ENCODE measurements around the gene LRRC10B.
"Not testable (repeated sequence)": the region's sequence is repeated elsewhere in the genome, so short reads cannot be mapped to it uniquely, and the experiment has no call there.

The LRRC10B gene

DNA sequence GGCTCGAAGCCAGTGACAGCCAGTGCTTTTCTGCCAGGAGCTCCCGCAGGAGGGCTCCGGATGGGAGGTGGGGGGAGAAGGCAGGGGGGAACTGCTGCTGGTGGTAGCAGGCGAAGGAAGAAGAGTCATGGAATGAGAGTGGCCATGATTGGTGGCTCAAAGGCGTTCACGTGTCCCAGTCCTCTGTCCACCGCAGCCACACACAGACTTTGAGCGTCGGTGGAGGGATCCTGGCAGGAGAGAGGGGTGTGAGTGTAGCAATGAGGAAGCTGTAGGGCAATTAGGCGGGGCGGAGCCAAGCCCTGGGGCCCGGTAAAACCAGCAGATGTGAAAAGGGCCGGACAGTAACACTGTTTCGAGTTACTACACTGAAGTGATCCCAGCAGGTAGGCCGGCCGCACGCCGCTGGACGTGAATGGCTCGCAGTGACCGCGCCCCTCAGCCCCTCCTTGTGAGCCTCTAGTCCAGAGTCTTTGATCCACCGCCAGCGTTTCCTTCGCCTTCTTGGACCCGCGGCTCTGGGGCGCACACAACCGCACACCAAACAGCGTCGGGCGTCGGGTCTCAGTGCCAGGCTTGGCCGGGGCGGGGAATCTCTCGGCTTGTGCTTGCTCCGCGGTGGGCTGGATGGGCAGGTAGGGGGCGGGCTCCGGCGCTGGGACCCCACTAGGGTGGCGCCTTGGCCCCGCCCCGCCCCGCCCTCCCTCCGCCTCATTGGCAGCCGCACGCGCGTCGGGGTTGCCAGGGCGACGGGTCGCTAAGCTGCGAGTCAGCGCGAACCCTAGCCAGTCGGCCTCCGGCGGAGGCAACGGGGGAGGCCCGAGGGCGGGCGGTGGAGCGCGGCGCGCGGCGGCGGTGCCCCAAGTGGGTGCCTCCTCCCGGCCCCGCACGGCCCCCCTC lies at the start of gene LRRC10B:
LRRC10B (plus strand) TSS at position 788 of the 900 bp plus-strand sequence. CDS start 250 bp downstream, outside the sequence.
- DNase-seq (ENCODE audit: low read depth) = peak; percentile 30

DNA sequence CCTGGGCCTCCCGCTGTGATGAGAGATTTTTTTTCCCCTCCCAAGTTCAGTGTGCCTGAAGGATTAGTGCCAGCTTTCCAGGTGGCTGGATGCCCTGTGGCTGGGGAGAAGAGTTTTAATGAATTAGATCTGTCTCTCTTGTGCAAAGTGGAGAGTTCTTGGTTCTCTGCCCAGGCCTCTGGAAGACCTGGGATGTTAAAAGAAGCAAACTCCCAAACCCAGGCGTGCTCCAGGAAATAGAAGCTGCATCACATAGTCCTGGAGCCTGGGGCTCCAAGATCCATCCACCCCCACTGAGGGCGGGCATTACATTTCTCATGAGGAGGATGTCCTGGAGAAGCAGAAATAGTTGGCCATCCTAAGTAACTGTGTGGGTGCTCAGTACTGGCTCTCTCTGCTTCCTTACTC lies 48.1 kb upstream of the LRRC10B start:
- no peak for DNase-seq (ENCODE audit: low read depth)

DNA sequence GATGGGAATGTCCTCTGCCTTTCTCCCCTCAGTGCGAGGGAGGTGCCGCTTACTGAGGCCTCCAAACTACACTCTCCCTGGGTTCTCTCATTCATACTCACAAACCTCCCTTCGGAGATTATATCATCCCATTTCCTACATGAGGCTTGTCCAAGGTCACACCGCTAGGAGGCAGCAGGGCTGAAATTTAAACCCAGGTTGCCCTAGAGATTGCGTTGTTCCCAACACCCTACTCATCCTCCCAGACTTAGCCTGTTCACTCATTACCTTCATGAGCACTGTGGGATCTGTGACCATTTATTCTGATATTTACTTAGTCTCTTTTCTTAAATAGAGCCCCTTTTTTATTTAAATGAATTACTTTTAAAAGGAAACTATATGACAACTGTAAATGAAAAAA lies 47.6 kb upstream of the LRRC10B start:
- DNase-seq (ENCODE audit: low read depth) = no peak

DNA sequence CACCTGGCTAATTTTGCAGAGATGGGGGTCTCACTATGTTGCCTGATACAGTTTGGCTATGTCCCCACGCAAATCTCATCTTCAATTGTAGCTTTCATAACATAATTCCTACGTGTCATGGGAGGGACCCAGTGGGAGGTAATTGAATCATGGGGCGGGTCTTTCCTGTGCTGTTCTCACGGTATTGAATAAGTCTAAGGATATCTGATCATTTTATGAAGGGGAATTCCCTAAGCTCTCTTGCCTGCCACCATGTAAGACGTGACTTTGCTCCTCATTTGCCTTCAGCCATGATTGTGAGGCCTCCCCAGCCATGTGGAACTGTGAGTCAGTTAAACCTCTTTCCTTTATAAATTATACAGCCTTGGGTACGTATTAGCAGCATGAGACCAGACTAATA lies 40.9 kb upstream of the LRRC10B start:
- not testable (repeated sequence) for DNase-seq (ENCODE audit: low read depth)

DNA sequence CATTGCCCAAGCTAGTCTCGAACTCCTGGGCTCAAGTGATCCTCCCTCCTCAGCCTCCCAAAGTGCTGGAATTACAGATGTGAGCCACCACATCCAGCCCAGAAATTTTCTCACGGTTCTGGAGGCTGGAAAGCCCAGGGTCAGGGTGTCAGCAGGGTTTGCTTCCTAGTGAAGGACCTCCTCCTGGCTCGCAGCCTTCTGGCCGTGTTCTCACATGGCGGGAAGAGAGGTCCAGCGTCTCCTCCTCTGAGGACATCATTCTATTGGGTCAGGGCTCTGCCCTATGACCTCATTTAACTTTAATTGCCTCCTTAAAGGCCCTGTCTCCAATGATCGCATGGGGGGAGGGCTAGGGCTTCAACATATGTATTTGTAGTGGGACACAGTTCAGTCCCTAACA lies 40.5 kb upstream of the LRRC10B start:
- DNase-seq (ENCODE audit: low read depth) = no peak

DNA sequence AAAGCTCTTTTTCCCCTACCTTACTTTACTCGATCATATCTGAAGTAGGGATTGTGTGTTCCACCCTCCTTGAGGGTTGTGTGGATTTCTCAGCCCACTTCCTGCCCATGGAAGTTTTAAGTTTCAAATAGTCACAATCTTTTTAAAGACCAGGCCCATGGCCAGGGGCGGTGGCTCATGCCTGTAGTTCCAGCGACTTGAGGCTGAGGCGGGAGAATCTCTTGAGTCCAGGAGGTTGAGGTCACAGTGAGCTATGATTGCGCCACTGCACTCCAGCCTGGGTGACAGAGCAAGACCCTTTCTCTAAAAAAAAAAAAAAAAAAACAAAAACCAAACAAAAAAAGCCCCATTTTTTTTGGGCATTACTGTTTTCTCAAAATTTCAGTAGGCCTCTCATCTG lies 36.3 kb upstream of the LRRC10B start:
- no peak for DNase-seq (ENCODE audit: low read depth)

DNA sequence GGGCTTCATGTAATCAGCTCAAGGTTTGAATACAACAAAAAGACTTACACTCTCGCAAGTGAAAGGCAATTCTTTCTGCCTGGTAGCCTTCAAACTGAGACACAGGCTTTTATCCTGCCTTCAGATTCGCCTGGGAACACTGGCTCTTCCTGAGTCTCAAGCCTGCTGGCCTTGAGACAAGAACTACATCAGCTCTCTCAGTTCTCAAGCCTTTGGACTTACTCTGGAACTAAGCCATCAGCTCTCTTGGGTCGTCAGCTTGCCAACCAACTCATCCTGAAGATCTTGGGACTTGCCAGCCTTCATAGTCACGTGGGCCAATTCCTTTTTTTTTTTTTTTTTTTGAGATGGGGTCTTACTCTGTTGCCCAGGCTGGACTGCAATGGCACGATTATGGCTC lies 35.7 kb upstream of the LRRC10B start:
- no peak for DNase-seq (ENCODE audit: low read depth)

DNA sequence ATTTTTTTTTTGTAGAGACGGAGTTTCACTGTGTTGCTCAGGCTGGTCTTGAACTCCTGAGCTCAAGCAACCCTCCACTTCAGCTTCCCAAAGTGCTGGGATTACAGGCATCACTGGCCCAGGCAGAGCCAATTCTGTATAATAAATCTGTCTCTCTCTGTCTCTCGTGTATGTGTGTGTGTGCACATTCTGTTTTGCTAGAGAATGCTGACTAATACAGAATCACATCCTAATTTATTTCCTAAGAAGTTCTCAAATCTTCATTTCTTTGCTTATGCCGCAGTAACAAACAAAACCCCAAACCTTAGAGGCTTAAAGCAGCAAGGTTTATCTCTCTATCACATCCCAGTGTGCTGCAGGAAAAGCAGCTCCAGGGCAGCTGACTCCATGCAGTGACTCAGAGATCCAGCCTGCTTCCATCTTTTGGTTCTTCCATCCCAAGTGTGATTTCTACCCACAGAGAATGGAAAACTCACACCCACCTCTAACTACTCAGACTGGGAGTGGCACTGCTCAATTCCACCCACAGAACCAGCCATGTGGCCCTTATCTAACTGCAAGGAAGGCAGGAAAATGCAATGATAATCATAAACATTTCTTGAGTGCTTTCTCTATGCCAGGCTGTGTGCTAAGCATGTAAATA lies 35.1 kb upstream of the LRRC10B start:
- DNase-seq (ENCODE audit: low read depth) = no peak

DNA sequence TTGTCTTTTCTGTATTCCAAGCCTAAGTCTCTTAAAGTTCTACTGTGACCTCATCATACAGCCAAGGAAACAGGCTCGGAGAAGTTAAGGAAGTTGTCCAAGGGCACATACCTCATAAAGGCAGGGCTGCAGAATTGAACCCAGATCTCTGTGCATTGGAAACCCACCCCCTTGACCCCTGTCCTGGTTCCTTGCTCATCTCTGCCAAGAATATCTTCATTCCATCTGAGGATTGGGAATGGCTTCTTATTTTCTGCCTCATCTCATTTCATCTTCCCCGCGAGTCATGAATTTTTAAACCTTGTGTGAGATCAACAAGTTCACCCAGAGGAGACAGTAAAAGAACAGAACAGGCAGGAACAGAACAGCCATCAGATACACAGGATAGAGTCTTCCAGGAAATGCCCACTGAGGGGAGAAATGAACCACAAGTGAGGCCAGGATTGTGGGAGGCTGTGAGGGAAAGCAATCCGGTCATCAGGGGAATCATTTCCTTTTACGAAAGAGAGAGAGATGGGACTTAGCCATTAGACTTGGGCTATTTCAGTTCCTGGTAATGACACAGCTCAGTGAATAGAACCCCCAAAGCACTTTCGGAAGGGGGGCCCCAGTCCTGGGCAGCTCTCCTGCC lies 34.4 kb upstream of the LRRC10B start:
- no peak for DNase-seq (ENCODE audit: low read depth)

DNA sequence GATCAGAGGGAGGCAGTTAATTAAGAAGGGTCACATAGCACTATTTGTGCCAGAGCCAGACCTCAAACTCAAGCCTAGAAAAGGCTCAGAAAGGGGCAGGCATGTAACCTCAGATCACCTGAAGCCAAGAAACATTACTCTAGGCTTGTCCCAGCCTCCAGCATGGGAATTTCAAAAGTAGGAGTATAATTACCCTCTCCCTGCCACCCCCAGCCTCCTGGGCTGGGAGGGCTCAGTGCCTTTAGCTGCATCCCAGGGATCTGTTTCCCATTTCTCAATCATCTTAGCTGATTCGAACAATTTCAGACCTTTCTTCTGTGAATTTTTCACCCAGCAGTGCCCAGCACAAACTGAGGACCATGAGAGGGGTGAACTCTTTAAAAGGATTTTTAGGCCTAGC lies 33.1 kb upstream of the LRRC10B start:
- no peak for DNase-seq (ENCODE audit: low read depth)

DNA sequence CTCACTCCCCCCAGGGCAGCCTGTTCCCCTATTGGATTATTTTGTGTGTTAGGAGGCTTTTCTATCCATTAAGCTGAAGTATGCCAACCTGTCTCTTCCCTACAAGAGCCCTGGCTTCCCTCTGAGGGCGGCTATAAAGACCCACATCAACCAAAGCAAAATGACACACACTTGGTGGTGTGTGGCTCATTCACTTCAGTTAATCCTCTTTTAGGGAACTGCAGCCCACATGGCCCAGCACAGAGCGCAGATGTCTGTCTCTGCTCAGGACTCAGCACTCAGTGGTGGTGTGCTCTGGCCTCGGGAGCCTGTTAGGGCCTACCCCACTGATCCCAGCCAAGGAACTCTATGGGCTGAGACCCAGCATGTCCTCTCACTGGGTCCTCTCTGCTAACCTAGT lies 32.2 kb upstream of the LRRC10B start:
- DNase-seq (ENCODE audit: low read depth) = no peak

DNA sequence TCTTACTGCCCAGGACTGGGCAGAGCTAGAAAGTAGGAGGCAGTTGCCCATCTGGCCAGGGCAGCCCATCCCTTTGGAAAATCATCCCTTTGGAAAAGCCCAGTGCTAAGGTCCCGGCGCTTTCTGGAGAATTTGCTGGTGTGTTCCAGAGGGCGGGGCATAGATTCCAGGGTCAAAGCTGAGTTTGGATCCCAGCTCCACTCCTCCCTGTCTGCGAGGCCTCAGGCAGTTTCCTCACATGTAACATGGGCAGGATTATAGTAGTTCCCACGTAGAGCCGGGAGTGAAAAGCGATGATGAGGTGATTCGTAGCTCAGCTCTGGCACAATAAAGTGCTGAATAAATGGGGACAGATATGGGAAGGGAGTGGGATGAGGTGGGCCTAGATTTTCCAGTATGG lies 31.4 kb upstream of the LRRC10B start:
- DNase-seq (ENCODE audit: low read depth) = no peak

DNA sequence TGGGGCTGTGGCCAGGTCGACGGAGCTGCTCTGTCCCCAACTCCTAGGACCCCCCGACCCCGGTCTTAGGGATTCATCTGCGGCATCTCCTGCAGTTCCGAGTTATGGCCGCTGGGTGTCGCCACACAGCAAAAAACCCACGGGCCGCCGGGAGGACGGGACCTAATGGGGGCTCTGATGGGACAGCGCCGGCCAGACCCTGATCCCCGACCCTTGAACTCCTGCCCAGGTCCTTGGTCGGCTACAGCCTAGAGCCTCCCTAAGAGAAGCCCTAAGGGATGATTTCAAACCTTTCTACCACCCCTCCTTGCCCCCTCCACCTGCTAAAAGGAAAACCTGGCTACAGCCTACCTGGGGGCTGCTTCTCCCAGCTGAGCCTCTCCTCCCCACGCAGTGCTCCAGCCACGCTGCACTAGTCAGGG lies 30.8 kb upstream of the LRRC10B start:
- peak; percentile 40 for DNase-seq (ENCODE audit: low read depth)

DNA sequence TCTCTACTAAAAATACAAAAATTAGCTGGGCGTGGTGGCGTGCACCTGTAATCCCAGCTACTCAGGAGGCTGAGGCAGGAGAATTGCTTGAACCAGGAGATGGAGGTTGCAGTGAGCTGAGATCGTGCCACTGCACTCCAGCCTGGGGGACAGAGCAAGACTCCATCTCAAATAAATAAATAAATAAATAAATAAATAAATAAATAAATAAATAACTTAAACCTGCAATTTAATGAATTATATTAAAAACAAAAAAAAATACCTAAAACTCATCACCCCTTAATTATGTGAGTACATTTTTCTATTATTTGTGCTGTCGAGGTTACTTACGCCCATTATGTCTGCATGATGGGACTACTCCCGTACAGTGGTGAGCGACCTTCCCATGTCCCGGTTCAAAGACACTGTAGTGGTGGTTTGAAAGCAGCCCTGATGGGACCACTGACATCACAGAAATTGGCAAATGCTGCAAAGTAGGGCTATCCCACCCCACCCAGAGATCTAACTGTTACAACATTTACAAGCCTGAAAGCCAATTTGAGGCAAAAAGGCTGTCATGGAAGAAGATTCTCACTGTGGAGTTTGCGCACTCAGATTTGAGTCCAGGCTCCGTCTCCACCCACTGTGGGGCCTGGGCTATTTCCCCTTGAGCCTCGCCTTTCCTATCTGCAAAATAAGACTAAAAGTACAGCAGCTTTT lies 29.0 kb upstream of the LRRC10B start:
- not testable (repeated sequence) for DNase-seq (ENCODE audit: low read depth)

DNA sequence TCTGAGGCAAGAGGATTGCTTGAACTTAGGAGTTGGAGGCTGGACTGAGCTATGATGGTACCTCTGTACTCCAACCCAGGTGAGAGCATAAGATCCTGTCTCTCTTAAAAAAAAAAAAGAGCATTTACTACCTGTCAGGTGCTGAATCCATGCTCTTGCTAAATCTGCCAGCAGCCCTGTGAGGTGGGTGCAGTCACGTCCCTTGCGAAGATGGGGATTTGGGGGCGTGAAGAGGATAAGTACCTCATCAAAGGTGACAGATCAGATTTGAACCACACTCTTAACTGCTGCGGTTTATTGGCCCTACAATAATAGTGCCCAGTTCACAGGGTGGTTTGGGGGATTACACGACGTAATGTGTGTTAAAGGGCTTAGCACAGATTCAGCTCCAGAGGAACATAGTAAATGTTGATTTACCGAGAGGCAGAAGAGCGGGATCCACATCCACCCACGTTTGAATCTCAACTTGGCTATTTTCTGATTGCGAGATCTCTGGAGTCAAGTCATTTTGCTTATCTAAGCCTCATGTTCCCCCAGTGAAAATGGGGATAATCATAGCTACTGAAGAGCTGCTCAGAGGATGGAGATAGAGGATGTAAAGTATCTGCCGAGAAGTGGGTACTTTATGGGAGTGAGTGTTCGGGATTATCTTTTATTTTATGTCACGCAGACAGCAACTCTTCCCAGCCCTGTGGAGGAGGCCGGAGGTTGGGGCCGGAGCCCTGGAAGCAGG lies 28.1 kb upstream of the LRRC10B start:
- no peak for DNase-seq (ENCODE audit: low read depth)

DNA sequence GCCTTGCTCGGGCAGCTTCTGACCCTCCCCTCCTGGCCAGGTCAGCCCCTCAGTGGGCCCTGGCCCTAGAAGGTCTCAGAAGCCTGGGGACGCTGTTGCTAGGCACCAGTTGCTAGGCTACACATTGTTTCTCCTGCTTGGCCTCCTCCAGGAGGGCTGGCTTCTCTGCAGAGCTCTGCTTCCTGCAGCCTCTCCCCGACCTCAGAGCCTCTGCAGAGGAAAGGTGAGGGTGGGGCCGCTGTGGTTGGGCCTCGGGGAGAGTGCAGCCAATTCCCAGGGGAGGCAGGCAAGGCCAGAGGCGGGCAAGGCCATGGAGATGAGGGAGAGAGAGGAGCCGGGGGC lies 27.6 kb upstream of the LRRC10B start:
- no peak for DNase-seq (ENCODE audit: low read depth)

DNA sequence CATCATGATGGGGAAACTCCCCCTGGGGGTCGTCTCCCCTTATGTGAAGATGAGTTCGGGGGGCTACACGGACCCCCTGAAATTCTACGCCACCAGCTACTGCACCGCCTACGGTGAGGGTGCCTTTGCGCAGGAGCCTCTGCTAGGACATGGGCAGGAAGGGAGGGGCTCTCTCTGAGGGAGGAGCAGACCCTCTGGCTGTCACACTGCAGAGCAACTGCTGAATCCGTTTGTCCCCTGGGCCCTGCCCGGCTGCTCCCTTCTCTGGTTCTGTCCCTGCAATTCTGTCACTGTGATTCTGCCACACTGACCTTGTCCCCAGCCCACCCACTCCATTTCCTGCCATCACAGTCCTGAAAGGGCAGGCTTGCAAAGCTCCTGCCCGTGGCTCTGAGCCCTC lies 26.7 kb upstream of the LRRC10B start:
- DNase-seq (ENCODE audit: low read depth) = no peak

DNA sequence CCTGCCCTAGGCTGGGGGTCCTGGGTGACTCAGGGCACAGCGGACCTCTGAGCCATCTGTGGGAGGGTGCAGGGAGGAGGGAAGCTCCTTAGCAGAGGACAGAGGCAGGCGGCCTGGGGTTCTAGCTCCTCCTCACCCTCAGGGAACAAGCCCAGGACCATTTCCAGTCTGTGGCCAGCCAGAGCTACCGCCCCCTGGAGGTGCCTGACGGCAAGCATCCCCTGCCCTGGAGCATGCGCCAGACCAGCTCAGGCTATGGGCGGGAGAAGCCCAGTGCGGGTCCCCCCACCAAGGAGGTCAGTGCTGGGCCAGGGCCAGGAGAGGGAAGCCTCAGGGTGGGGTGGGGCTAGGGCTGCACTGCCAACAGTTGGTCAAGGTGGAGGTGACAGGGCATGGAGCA lies 26.0 kb upstream of the LRRC10B start:
- DNase-seq (ENCODE audit: low read depth) = peak; percentile 3

DNA sequence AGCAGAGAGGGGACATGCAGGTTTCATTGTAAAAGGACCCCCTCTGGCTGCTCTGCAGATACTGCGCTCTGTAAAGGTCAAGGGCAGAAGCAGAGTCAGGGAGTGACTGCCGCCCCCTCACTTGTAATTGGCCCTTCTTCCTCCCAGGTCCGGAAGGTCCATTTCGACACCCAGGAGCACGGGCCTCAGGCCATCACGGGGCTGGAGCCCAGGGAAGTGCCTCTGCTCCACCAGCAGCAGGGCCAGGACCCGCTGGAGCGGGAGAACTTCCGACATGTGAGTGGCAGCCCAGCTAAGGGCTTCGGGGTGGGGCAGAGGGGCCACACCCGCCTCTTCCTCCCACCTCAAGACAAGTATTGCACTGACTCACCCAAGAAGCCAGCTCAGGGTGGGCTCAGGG lies 24.0 kb upstream of the LRRC10B start:
- no peak for DNase-seq (ENCODE audit: low read depth)

DNA sequence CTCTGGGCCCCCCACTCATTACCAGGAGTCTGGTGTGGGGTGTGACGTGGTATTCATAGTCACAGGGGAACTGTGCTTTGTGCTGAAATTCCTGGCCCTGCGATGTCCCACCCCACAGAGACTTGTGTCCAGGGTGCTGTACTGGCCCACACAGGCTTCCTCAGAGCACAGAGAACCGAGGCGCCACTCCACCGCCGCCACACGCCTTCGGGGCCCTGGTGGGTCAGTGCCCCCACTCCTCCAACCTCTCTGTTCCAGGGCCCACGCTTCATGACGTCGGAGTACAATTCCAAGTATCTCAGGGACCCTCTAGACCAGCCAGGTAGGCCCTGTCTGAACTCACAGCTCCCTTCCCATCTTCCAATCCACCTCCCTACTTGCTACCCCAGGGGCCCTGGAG lies 23.5 kb upstream of the LRRC10B start:
- DNase-seq (ENCODE audit: low read depth) = no peak

DNA sequence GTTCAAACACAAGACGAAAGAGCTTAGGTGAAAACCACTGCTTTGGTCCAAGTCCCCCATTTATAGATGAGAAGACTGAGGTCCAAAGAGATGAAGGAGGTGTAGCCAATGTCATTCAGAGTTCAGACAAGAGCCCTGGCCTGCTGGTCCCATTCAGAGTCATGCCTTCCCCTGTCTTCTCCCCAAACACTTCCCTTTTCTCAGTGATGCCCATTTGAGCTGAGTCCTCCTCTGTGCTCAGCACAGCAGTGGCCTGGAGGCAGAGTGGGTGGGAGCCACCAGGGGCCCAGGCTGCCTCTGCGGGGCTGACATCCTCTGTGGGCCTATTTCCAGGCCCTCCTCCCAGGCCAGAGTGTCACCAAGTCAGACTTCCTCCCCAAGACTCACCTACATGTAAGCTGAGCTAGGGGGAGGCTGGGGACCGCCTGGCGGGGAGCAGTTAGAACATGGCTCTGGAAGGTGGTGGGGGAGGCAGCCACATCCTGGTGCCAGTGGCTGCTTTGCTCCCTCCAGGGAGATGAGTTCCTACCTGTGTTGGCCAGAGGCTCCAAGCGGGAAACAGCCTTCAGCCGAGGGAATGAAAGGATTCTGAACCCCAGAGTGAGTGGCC lies 22.4 kb upstream of the LRRC10B start:
- DNase-seq (ENCODE audit: low read depth) = no peak
